ENCODE data around the gene PGA5.
"Not testable (repeated sequence)": the region's sequence is repeated elsewhere in the genome, so short reads cannot be mapped to it uniquely, and the experiment has no call there.

DNA sequence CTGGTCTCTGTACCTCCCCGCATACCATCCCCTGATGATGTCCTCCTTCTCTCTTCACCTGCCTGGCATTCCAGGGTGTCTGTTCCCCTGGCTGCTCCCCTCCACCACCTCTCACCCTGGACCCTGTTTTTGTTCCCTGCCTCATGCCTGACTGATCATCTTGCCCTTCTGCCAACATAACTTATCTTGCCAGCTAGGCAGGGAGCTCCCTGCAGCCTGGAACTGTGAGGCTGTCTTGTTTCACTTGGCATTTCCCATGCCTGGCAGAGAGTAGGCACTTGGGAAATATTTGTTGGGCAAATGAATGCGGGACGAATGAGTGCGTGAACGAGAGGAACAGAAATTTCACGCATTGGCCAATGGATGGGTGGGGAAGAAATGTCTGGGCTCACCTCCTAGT is 30.3 kb upstream of the PGA5 start:
- TF ChIP-seq CTCF, POLR2A (IDR thresholded peaks at IDR 0.05): not testable (repeated sequence)

All from esophagus squamous epithelium (tissue), 4 donors.